ENCODE measurements around the gene SDF2L1. TPM values are rescaled to one million over a fixed set of nuclear protein-coding genes. Genes with fewer than 3 reads are reported as not detected.

SDF2L1 gene
- total RNA-seq, 1 experiment from 2014 or later = 91.5 TPM

DNA sequence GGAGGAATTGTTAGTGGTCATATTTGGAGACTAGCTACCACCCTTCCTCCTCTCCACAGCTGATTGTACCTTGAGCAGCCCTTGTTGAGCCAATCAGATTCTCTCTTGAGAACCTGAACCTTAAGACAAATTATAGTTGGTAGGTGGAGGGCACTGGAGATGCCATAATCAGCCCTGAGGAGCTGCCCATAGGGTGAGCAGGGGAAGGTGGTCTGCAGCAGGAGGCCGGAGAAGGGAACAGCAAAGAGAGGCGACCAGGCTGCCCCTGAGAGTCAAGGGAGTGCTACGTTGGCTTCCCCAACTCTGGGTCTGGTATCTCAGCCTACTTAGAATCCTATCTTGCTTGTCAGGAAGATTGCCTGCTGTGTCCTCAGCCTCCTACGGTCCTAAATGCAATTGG lies 2.7 kb upstream of the SDF2L1 start:
- intact Hi-C loops (cut with micrococcal nuclease) = no loop called here
- ChIA-PET CTCF (interaction anchor here (0.8 to 2.0 kb wide), 2 partner anchors 9 to 30 kb away, joined by 4 to 10 read pairs; partner anchors contain the start of gene YDJC), POLR2A (interaction anchor here (4.6 kb wide), 1 partner anchor 10 kb away, joined by 80 read pairs; the partner anchor contains the start of gene YDJC)
- H3K36me3 Mint-ChIP-seq (ENCODE audit: insufficient read depth, unreplicated experiment) = peaks cover 15% of the 10 kb centered on the region
- H3K9me3 Mint-ChIP-seq (ENCODE audit: unreplicated experiment) = no peaks in the 10 kb centered on the region
- no peak for DNase-seq (ENCODE audit: unreplicated experiment)
- no TSS peak for BruUV-seq (replicated peaks)
- no peak overlapping the region for H3K4me3 Mint-ChIP-seq (ENCODE audit: unreplicated experiment)
- TF ChIP-seq, protein P1, sequence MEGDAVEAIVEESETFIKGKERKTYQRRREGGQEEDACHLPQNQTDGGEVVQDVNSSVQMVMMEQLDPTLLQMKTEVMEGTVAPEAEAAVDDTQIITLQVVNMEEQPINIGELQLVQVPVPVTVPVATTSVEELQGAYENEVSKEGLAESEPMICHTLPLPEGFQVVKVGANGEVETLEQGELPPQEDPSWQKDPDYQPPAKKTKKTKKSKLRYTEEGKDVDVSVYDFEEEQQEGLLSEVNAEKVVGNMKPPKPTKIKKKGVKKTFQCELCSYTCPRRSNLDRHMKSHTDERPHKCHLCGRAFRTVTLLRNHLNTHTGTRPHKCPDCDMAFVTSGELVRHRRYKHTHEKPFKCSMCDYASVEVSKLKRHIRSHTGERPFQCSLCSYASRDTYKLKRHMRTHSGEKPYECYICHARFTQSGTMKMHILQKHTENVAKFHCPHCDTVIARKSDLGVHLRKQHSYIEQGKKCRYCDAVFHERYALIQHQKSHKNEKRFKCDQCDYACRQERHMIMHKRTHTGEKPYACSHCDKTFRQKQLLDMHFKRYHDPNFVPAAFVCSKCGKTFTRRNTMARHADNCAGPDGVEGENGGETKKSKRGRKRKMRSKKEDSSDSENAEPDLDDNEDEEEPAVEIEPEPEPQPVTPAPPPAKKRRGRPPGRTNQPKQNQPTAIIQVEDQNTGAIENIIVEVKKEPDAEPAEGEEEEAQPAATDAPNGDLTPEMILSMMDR (IDR thresholded peaks at IDR 0.05; ENCODE audit: unreplicated experiment) = no peak
- no peak overlapping the region for H3K27ac Mint-ChIP-seq (ENCODE audit: low read depth, unreplicated experiment)
- no peaks in the 10 kb centered on the region for H3K27me3 Mint-ChIP-seq (ENCODE audit: insufficient read depth, unreplicated experiment)
- peaks cover 13% of the 10 kb centered on the region for H3K4me1 Mint-ChIP-seq (ENCODE audit: insufficient read depth, unreplicated experiment)

- ChIA-PET CTCF (interaction anchor here (0.6 to 3.8 kb wide), 6 partner anchors 11 to 187 kb away, joined by 3 to 69 read pairs (median 4); partner anchors contain the start of genes CCDC116 and YDJC), POLR2A (interaction anchor here (0.6 to 4.6 kb wide), 6 partner anchors 11 to 74 kb away, joined by 3 to 80 read pairs (median 10); partner anchors contain the start of gene YDJC)
- Mint-ChIP-seq H3K4me3 (ENCODE audit: unreplicated experiment) (peak overlapping the region; percentile 76), H3K36me3 (ENCODE audit: insufficient read depth, unreplicated experiment) (peaks cover 26% of the 10 kb centered on the region), H3K27ac (ENCODE audit: low read depth, unreplicated experiment) (peak overlapping the region; percentile 83), H3K27me3 (ENCODE audit: insufficient read depth, unreplicated experiment) (no peaks in the 10 kb centered on the region), H3K4me1 (ENCODE audit: insufficient read depth, unreplicated experiment) (peaks cover 13% of the 10 kb centered on the region), H3K9me3 (ENCODE audit: unreplicated experiment) (no peaks in the 10 kb centered on the region)
- DNase-seq (ENCODE audit: unreplicated experiment) = no peak
- TF ChIP-seq, protein P1 (IDR thresholded peaks at IDR 0.05; ENCODE audit: unreplicated experiment) = no peak
- BruUV-seq (replicated peaks) = no TSS peak
- intact Hi-C loops (cut with micrococcal nuclease) = no loop called here
Observed at GRCh38 chr22:21640810-21641209, 1.3 kb upstream of the SDF2L1 start.

DNA sequence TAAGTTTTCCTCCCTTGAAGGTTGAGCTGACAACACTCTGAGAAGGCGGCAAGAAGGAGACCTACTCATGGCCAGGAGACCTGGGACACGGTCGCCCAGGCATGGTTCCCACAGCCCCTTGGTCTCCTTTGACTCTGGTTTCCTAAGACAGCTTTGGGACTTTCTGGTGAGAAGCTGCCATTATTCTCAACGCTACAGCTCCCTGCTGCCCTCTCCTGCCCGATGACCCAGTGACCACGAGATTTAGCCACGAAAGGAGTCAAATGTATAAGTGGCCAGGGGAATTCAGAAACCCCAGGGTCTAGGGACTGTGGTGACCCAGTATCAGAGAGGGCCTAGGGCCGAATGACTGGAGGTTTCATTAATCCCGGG lies 699 bp upstream of the SDF2L1 start:
- CTCF ChIA-PET = interaction anchor here (0.6 to 3.8 kb wide), 6 partner anchors 11 to 187 kb away, joined by 3 to 69 read pairs (median 4); partner anchors contain the start of genes CCDC116 and YDJC
- Mint-ChIP-seq H3K27me3 (ENCODE audit: insufficient read depth, unreplicated experiment) (no peaks in the 10 kb centered on the region), H3K36me3 (ENCODE audit: insufficient read depth, unreplicated experiment) (peaks cover 32% of the 10 kb centered on the region), H3K27ac (ENCODE audit: low read depth, unreplicated experiment) (peak overlapping the region; percentile 83), H3K4me1 (ENCODE audit: insufficient read depth, unreplicated experiment) (peaks cover 13% of the 10 kb centered on the region), H3K9me3 (ENCODE audit: unreplicated experiment) (no peaks in the 10 kb centered on the region), H3K4me3 (ENCODE audit: unreplicated experiment) (peak overlapping the region; percentile 76)
- peak; percentile 63 for DNase-seq (ENCODE audit: unreplicated experiment)
- intact Hi-C loops (cut with micrococcal nuclease) = no loop called here
- POLR2A ChIA-PET = interaction anchor here (0.6 to 4.6 kb wide), 13 partner anchors 11 to 1126 kb away, joined by 3 to 80 read pairs (median 4); partner anchors contain the start of genes PPIL2 and YDJC
- BruUV-seq (replicated peaks) = TSS peak; percentile 93
- TF ChIP-seq, protein P1 (IDR thresholded peaks at IDR 0.05; ENCODE audit: unreplicated experiment) = peak; percentile 40

DNA sequence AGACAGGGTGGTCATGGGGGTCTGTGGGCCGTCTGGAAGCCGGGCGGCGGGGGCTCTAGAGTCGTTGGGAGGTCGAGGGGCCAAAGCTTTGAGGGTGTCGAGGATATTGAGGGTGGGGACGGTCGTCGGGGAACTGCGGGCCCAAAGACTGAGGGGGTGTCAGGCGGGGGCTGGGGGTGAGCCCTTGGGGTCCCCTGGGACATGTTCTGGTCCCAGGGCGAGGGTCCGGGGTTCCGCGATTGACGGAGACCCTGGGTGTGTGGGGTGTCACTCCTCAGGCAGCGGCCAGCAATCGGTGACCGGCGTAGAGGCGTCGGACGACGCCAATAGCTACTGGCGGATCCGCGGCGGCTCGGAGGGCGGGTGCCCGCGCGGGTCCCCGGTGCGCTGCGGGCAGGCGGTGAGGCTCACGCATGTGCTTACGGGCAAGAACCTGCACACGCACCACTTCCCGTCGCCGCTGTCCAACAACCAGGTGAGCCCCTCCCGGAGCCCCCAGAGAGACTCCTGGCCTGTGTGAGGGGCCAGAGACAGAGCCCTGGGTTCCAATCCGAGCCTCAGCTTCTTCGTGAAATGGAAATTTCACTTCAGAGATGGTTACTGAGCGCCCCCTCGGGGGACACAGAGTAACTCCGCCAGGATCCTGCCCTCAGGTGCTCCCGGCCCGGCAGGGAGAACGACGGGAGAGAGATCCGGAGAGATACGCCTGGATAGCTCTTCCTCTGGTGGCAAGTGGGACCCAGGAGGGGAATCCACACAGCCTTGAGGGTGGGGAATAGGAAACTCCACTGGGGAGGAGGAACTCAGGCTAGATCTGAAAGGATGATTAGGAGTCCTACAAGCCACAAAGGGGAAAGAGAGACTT lies 714 bp downstream of the SDF2L1 start:
- POLR2A ChIA-PET = interaction anchor here (0.5 to 4.6 kb wide), 14 partner anchors 10 to 1128 kb away, joined by 3 to 80 read pairs (median 4); partner anchors contain the start of genes PPIL2 and YDJC
- H3K4me3 Mint-ChIP-seq (ENCODE audit: unreplicated experiment) = peak overlapping the region; percentile 76
- intact Hi-C loops (cut with micrococcal nuclease) = loop anchor here (1.0 kb wide), 1 partner anchor 14 kb away; no protein-coding TSS in a partner anchor
- H3K27me3 Mint-ChIP-seq (ENCODE audit: insufficient read depth, unreplicated experiment) = no peaks in the 10 kb centered on the region
- no peaks in the 10 kb centered on the region for H3K9me3 Mint-ChIP-seq (ENCODE audit: unreplicated experiment)
- TF ChIP-seq, protein P1 (IDR thresholded peaks at IDR 0.05; ENCODE audit: unreplicated experiment) = peak; percentile 45
- peaks cover 41% of the 10 kb centered on the region for H3K36me3 Mint-ChIP-seq (ENCODE audit: insufficient read depth, unreplicated experiment)
- H3K27ac Mint-ChIP-seq (ENCODE audit: low read depth, unreplicated experiment) = peak overlapping the region; percentile 83
- CTCF ChIA-PET = interaction anchor here (0.5 to 3.8 kb wide), 12 partner anchors 9 to 1225 kb away, joined by 3 to 69 read pairs (median 4); partner anchors contain the start of genes CCDC116 and YDJC
- peaks cover 13% of the 10 kb centered on the region for H3K4me1 Mint-ChIP-seq (ENCODE audit: insufficient read depth, unreplicated experiment)
- peak; percentile 60 for DNase-seq (ENCODE audit: unreplicated experiment)
- TSS peak; percentile 48 for BruUV-seq (replicated peaks)
